HS-5 (cell line): ENCODE data around the gene PYDC2.
"Not testable (repeated sequence)": the region's sequence is repeated elsewhere in the genome, so short reads cannot be mapped to it uniquely, and the experiment has no call there.

Experiments
- DNase-seq: peaks from one replicate; pipeline ENCODE4 v3.0.0-alpha.2; 2012; ENCODE audit warnings: low read depth

Gene PYDC2

DNA sequence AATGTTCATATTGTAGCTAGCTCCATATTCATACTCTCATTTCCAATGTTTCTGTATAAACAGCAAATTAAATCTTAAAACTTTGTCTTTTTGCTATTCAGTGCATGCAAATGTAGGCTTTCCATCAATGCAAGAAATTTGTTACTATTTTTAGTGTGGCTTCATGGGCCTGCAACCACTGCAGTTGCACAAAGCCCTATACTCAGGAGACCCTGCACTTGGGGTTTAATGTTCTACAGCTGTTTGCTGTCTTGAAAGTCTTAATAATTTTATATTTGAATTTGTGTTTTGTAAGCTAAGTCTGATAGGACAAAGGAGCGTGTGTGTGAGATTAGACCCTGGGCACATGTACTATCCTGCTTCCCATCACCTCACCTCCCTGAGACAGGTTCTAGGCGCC is 9.6 kb downstream of the PYDC2 start:
- no peak for DNase-seq

GRCh38 chr3:191473661-191474198 is 12.8 kb downstream of the PYDC2 start:
- no peak for DNase-seq

DNA sequence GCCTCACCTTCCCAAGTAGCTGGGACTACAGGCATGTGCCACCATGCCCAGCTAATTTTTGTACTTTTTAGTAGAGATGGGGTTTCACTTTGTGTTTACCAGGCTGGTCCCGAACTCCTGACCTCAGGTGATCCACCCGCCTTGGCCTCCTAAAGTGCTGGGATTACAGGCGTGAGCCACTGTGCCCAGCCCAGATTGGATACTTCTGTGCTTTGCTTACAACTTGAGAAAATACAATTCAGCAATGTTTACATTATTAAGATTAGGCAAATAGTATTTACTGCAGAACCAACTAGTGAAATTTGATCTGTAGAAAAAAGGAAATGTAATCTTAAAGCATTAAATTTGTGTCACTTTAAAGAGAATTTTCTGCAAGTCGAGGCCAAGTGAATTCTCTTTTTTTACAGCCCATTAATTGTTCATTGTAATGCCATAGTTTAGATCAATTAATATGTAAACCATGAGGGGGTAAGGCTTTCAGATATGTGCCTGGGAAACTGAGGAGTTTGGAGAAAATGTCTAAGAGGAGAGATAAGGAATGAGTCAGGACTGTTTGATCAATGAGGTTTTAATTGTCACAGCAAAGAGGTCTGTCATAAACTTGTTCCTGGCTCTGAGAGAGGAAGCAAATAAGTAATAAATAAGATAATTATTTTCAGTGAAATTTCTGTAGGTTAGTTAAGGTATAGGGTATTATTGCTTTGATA is 15.3 kb downstream of the PYDC2 start:
- DNase-seq: no peak

DNA sequence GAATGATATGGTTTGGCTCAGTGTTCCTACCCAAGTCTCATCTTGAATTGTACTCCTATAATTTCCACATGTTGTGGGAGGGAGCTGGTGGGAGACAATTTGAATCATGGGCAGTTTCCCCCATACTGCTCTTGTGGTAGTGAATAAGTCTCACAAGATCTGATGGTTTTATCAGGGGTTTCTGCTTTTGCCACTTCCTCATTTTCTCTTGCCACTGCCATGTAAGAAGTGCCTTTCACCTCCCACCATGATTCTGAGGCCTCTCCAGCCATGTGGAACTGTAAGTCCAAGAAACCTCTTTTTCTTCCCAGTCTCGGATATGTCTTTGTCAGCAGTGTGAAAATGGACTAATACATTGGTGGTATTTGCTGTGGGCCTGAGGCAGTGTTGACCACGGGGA is 23.0 kb downstream of the PYDC2 start:
- not testable (repeated sequence) for DNase-seq

- no peak for DNase-seq
Observed at GRCh38 chr3:191484461-191484860, 23.5 kb downstream of the PYDC2 start.

DNA sequence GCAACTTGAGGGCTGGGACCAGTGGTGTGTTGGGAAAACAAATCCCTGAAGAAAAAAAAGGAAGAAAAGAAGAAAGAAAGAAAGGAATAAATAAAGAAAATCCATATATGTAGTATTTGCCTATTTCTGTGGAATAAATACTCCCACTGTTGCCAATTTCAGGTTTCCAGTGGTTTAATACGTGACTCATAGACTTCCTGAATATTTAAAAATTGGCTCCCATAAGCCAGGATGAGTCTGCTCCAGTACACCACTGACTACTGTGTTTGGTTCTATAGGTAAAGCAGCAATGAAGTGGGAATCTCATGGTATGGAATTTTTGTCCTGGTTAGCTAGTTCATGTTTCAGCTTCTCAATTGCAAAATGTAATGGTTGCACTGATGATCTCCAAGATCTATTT is 31.6 kb downstream of the PYDC2 start:
- peak; percentile 37 for DNase-seq

DNA sequence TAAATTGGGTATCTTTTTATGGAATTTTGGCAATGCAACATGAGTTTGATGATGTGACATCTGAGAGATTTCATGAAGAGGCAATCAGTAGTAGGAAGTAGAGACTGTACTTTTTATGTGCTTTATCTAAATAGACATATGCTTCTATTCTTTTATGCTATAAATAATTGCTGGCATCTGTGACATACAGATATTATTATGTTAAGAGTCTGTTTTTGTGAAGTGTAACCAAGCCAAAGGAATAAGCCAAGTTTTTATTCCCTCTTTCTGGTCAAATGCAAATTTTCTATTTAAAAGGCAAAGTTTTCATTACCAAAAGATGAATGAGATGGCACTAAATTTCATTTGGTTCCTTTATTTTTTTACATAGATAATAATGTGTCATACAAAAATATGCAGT is 32.4 kb downstream of the PYDC2 start:
- no peak for DNase-seq

- DNase-seq: no peak
Observed at GRCh38 chr3:191499307-191500080, 38.5 kb downstream of the PYDC2 start.

- no peak for DNase-seq
Observed at GRCh38 chr3:191500892-191501291, 39.9 kb downstream of the PYDC2 start.

DNA sequence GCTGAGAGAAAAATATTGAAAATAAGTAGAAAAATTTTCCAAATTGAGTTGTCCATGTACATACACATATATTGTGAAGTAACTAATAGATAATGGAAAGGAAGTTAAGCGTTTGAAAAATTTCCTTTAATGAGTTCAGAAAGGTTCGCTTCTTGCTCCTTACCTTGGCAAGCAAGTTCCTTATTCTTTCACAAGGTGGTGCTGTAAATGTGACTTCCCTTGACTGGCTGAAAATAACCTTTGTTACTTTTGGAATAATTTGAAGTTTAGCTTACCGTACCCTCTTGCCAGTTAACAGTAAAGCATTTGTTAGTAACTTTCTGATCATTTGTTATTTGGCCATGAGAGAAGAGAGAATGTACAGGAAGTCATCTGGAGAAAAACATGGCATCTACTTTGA is 41.6 kb downstream of the PYDC2 start:
- DNase-seq: no peak

DNA sequence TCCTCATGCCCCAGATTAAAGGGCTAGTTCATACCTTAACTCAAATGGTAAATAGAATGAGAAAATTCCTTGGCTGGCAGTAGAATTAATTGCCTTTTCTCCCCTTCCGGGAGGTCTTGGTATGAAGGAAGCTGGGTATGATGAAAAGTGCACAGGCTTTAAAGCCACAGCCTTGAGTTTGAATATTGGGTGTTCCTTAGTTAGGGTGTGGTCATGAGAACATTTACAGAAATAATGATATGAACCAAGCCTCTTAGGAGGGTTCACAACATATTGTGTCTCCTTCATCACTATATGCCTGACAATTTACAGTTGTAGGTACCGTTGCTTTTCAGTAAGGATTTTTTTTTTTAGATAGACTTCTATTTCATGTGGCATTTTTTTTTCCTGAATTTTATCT is 48.1 kb downstream of the PYDC2 start:
- no peak for DNase-seq
